ENCODE results near the gene ZEB2. TPM values are rescaled to one million over a fixed set of nuclear protein-coding genes. Genes with fewer than 3 reads are reported as not detected.

Gene ZEB2
- total RNA-seq, 2 donors from 2014 or later: 76.1 to 91.7 TPM

GRCh38 chr2:144511226-144511810 is 8.6 kb downstream of the ZEB2 start:
- no peaks in the 10 kb centered on the region for H3K36me3 ChIP-seq

GRCh38 chr2:144510294-144510991 is 9.5 kb downstream of the ZEB2 start:
- Histone ChIP-seq H3K27ac (peak overlapping the region; percentile 99), H3K27me3 (no peaks in the 10 kb centered on the region), H3K9me3 (no peaks in the 10 kb centered on the region), H3K4me1 (peaks cover 0 to 78% of the 10 kb centered on the region in 2 donors), H3K4me3 (peak overlapping the region; percentile 32 to 81), H3K36me3 (no peaks in the 10 kb centered on the region)
- no peak for DNase-seq (ENCODE audit: low spot score)
- TF ChIP-seq CTCF (IDR thresholded peaks at IDR 0.05): no peak

More at GRCh38 chr2:144511226-144511810, 8.6 kb downstream of the ZEB2 start:
- peak overlapping the region; percentile 99 for H3K27ac ChIP-seq
- H3K9me3 ChIP-seq: no peaks in the 10 kb centered on the region
- no peak for DNase-seq (ENCODE audit: low spot score)
- no peak for TF ChIP-seq CTCF (IDR thresholded peaks at IDR 0.05)
- H3K27me3 ChIP-seq: no peaks in the 10 kb centered on the region
- H3K4me3 ChIP-seq: peak overlapping the region; percentile 32 to 81
- peaks cover 0 to 69% of the 10 kb centered on the region in 2 donors for H3K4me1 ChIP-seq

GRCh38 chr2:144509879-144510221 is 10.1 kb downstream of the ZEB2 start:
- peaks cover 0 to 83% of the 10 kb centered on the region in 2 donors for H3K4me1 ChIP-seq
- no peaks in the 10 kb centered on the region for H3K9me3 ChIP-seq
- peak overlapping the region; percentile 32 to 81 for H3K4me3 ChIP-seq
- no peak for DNase-seq (ENCODE audit: low spot score)
- H3K27ac ChIP-seq: peak overlapping the region; percentile 99
- H3K27me3 ChIP-seq: no peaks in the 10 kb centered on the region
- no peaks in the 10 kb centered on the region for H3K36me3 ChIP-seq
- no peak for TF ChIP-seq CTCF (IDR thresholded peaks at IDR 0.05)

- Histone ChIP-seq H3K27me3 (no peaks in the 10 kb centered on the region), H3K36me3 (no peaks in the 10 kb centered on the region), H3K4me3 (peak overlapping the region in 1 of 2 donors; percentile 81), H3K9me3 (no peaks in the 10 kb centered on the region), H3K4me1 (peaks cover 0 to 83% of the 10 kb centered on the region in 2 donors), H3K27ac (peak overlapping the region; percentile 99)
- TF ChIP-seq CTCF (IDR thresholded peaks at IDR 0.05): no peak
- no peak for DNase-seq (ENCODE audit: low spot score)
Observed at GRCh38 chr2:144509001-144509878, 10.7 kb downstream of the ZEB2 start.

GRCh38 chr2:144508172-144508851 is 11.6 kb downstream of the ZEB2 start:
- no peaks in the 10 kb centered on the region for H3K9me3 ChIP-seq
- no peak for DNase-seq (ENCODE audit: low spot score)
- H3K4me1 ChIP-seq: peaks cover 0 to 89% of the 10 kb centered on the region in 2 donors
- H3K27ac ChIP-seq: peak overlapping the region; percentile 99
- H3K36me3 ChIP-seq: no peaks in the 10 kb centered on the region
- H3K4me3 ChIP-seq: peak overlapping the region; percentile 5 to 81
- no peaks in the 10 kb centered on the region for H3K27me3 ChIP-seq
- no peak for TF ChIP-seq CTCF (IDR thresholded peaks at IDR 0.05)
